Heart right ventricle (tissue), 12 donors: Measurements from ENCODE around the gene DNAJC1. TPM values are rescaled to one million over a fixed set of nuclear protein-coding genes. Genes with fewer than 3 reads are reported as not detected.

Experiments used
- polyA plus RNA-seq, 2 donors: library from polyadenylated mRNA; stranded (reverse); fragments of 200-250 nt; gene quantifications; one replicate each; pipeline ENCODE4 v1.2.3, GENCODE V29; 2013
- total RNA-seq, 10 donors: library from RNA; stranded (reverse); fragmentation: NEBNext Ultra II Directional in 3 of 10; extraction: Animal tissue kit (Norgen Biotek cat#: 25700) in 3 of 10; gene quantifications; one replicate each; pipeline versions ENCODE4 v1.2.1 to v1.2.4, GENCODE V29; 2021 to 2023
- donor health status: ischemic (EF 13 %, LVEDD 7.1; RV severe dilation, severe dysfunction).
- donor health status: healthy with polysubstance abuse.
- donor health status: DM: no; HTN: yes; CAD: no.
- donor health status: DM: no; HTN: no; CAD: no.
- donor health status: ischemic (EF 25% LVEDD 6.9; RV normal size, moderate dysfunction).
- donor health status: ischemic (EF 25% LVEDD 5.7; RV mildly dilated, moderate dysfunction).
- donor health status: healthy.
- donor health status: nonischemic (EF 11% LVEDD 7.7; RV severe dilation, severe dysfunction).
- donor health status: DM: yes; HTN: yes; CAD: no.
- donor health status: PGD.
- donor health status: ischemic (EF 29% LVEDD 5.4; RV normal size, mild dysfunction).
- donor health status: nonischemic (EF 23%, LVEDD 6.1; RV moderate dilation, normal function).

Gene DNAJC1
- total and polyA plus RNA-seq, 12 donors, result 8.9 to 26.8 (median 11.4) TPM

Other genes with a start within 250 kb of the DNAJC1 start
- not detected for gene EBLN1, start 214.3 kb upstream of the DNAJC1 start, total RNA-seq
- gene EBLN1, start 214.3 kb upstream of the DNAJC1 start, polyA plus RNA-seq, result not detected